GM19455 (cell line): ENCODE measurements around the gene PPP4R1.

Source experiments
- ATAC-seq: cut with Tn5 transposase; IDR thresholded peaks from one replicate; pipeline ENCODE4 v1.9.1; 2021; ENCODE audit not compliant: unreplicated experiment

The PPP4R1 gene

GRCh38 chr18:9519399-9519798 lies 95.0 kb downstream of the PPP4R1 start:
- ATAC-seq = no peak

- no peak for ATAC-seq
Observed at GRCh38 chr18:9517869-9518268, 96.5 kb downstream of the PPP4R1 start.

GRCh38 chr18:9516437-9517064 lies 97.8 kb downstream of the PPP4R1 start:
- ATAC-seq = no peak

- no peak for ATAC-seq
Observed at GRCh38 chr18:9513971-9514512, 100.3 kb downstream of the PPP4R1 start.

GRCh38 chr18:9508446-9509025 lies 105.8 kb downstream of the PPP4R1 start:
- no peak for ATAC-seq

GRCh38 chr18:9507565-9508088 lies 106.7 kb downstream of the PPP4R1 start:
- ATAC-seq = no peak

GRCh38 chr18:9506046-9506792 lies 108.1 kb downstream of the PPP4R1 start:
- no peak for ATAC-seq
